ENCODE results near the gene EME1.
A peak's percentile ranks its signal among the peaks of the same experiment; 100 is the strongest.
"Not testable (repeated sequence)": the region's sequence is repeated elsewhere in the genome, so short reads cannot be mapped to it uniquely, and the experiment has no call there.

EME1 gene

DNA sequence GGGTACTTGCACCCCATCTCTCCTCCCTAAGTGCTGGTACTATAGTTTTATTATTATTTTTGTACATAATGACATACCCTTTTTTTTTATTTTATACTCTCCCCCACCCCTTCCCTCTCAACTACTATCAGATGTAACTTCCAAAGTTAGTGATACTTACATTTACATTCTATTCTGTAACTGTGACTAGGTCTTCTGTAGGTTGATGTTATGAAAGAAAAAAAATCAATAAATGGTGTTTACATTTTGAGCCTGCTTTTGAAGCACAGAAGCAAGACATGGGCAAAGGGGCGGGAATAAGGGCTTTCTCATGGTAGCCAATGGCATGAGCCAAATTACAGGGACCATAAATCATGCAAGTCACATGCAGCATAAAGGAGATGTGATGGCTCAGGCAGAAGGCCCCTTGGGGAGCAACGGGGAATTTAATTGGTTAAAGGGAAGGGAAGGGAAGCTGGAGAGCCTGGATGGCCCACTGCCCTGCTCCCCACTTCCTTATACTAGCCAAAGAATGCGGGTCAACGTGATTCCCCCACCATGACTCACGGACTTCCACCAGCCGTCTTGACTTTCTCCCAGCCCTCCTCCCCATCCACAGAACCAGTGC is 50.6 kb downstream of the EME1 start:
- no peak for DNase-seq (ENCODE audit: low read depth in 1 of 2, low spot score in 1 of 2)

DNA sequence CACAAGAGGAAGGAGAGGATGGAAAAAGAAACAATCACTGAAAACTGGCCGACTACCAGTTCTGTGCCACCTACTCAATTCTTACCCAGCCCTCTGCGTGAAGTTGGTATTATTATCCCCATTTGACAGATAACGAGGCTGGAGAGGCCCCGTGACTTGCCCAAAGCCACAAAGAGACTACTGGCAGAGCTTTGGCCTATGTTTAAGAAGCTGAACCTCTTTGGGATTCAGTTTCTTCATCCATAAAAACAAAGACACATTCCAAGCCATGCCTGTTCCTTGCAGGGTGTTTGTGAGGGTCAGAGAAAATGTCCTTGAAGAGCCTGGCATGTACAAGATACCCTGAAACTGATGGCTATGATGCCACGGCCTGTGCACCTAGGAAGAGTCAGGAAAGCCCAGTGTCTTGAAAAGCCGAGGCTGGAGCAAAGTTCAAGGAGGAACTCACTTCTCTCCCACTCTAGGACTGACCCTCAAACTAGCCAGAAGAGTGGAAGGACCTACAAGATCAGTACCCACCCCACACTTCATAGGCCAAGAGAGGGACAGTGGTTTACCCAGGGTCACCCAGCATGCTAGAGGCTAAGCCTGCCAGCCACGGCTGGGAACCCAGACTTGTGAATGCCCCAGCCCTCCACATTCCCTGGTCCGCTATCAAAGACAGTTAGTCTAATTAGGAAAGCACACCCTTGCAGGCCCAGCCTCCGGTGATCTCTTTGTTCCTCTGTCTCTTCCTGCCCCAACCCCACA is 51.4 kb downstream of the EME1 start:
- no peak for DNase-seq (ENCODE audit: low read depth in 1 of 2, low spot score in 1 of 2)

DNA sequence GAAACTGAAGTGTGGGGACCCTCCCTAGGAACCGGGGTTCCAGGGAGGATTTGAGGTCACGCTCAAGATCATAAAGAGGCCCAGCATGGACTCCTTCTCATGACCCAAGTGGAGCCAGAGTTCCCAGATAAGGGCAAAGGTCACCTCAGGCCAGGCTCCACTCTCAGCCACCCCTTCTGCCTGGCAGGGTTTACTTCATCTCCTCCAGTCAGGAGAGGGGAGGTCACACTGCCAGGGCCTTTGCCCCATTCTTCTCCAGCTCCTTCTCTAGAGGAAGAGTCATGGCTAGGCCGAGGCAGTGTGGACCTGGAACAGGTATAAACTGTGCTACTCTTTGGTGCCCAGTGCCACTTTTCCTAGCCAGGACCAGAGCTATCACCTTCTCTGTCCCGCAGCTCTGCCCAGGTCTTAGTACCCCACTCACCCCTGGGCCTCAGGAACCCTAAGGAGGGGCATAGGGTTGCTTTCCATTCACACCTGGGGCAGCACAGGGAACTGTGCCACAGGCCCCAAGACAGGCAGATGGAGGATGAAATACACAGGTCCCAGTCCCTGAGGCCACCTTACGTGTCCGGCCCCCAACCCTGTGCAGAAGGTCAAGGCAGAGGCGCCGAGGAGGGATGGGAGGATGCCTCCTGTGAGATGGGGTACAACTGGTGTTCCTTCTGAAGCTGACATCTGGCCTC is 52.1 kb downstream of the EME1 start:
- no peak for DNase-seq (ENCODE audit: low read depth in 1 of 2, low spot score in 1 of 2)

DNA sequence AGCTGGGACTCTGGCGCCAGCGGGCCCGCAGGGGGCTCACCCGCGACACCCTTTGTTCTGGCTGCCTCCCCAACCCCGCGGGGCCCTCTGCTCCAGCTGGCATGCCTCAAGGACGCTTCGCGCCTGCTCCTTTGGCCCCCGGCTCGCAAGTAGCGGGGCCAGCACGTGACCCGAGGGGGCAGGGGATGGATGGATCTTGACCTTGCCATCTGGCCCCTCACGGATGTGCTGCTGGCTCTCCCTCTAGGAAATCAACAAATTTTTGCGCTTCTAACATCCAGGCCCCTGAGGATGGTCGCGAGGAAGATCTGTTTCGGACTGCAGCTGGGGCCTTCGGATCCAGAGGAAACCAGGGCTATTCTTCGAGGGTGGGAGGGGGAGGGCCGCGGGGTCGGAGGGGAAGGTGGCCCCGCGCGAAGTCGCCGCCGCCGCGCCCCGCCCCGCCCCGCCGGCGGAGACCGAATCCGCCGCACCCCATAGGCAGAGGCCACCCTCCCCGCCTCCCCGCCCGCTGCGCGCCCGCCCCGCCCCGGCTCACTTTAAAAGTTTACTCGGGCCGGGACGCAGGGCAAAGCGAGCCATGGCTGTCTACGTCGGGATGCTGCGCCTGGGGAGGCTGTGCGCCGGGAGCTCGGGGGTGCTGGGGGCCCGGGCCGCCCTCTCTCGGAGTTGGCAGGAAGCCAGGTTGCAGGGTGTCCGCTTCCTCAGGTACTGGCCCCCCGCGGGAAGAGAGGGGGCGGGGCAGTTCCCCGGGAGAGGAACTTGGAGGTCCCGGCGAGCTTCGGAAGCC is 52.8 kb downstream of the EME1 start, which contains the start of gene ACSF2:
TSS of gene ACSF2 (plus strand) at position 537 of the 790 bp plus-strand sequence. CDS start at position 581, 44 bp downstream.
- peak; percentile 45 to 55 for DNase-seq (ENCODE audit: low read depth in 1 of 2, low spot score in 1 of 2)

DNA sequence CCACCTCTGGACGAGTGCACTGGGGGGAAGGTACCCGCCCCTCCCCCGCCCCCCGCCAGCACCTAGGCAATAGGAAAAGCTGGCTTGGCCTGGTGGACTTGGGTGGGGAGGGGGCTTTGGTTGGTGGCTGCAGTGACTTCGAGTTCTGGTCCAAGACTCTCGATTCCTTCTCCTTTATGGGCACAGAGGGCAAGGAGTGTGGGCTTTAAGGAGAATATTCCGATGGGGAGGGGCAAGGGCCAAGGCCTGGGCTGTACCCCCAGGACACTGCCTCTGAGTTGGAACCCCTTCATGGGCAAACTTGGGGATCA is 53.4 kb downstream of the EME1 start:
- no peak for DNase-seq (ENCODE audit: low read depth in 1 of 2, low spot score in 1 of 2)

DNA sequence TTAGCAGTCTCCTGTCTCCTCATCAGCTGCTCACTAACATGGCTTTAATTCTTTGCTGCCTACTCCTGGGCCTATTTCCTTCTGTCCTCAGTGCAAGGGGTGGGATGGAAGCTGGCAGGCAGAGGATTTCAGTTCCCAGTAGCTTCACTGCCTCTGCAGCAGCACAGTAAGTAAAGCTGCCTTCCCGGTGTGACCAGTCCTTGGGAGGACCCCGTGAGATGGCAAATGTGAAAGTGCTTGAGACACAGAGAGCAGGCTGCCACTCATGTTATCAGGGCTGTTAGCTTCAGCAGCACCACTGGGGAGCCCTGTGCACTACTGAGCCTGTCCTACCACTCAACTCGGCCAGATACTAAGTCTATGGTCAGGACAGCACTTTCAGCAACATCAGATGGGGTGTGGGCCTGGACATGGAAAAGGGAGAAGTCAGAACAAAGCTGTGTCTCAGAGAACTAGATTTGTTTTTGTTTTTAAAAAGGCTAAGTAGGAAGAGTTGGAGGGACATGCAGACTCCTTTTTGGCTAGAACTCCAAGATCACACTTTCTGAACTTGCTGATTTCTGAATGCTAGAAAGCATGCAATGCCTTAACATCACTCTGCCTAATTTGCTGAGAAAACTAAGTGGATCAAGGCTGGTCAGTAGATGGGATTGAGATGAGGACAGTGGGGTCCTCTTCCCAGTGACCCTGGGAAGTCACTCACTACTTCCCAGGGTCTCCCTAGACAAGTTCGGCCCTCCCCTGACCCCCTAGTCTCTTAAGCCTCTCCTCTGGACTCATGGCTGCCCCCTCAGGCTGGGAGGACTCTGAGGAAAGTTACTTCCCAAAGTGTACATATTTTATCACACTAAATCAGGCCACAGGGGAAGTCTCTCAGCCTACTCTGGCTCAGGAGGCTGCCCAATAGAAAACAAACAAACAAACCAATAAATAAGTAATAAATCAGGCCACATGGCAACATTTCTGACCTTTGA is 54.1 kb downstream of the EME1 start:
- DNase-seq (ENCODE audit: low read depth in 1 of 2, low spot score in 1 of 2): no peak

DNA sequence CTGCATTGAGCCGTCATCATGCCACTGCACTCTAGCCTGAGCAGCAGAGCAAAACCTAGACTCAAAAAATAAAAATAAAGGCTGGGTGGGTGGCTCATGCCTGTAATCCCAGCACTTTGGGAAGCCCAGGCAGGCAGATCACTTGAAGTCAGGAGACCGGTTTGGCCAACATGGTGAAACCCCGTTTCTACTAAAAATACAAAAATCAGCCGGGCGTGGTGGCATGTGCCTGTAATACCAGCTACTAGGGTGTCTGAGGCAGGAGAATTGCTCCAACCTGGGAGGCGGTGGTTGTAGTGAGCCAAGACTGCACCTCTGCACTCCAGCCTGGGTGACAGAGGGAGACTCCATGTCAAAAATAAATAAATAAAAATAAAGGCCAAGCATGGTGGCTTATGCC is 55.1 kb downstream of the EME1 start:
- DNase-seq (ENCODE audit: low read depth in 1 of 2, low spot score in 1 of 2): not testable (repeated sequence)

DNA sequence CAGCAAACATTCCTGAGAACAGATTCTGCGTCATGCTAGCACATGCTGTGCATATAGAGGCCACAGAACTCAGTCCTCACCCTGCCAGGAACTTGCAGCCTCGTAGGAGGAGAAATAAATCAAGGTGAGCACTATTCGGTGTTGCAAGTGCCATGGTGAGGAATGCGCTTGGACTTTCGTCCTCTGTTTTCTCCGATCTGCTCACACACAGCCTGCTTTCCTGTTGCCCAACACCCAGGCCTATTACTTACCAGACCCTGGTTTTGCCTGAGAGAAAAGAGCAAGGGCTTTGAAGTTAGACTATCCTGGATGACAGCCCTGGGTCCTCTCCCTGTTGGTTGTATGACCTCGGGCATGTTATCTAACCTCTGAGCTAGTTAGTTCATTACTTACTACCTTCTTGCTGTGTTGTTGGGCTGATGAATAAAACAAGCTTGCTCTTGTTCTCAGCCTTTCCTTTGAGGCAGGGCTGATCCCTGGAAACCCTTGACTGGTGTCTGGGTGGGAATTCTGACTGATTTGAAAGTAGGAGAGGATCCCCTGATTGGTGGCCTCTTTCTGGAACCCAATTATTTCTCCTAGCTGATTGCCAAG is 55.9 kb downstream of the EME1 start:
- DNase-seq (ENCODE audit: low read depth in 1 of 2, low spot score in 1 of 2): no peak

DNA sequence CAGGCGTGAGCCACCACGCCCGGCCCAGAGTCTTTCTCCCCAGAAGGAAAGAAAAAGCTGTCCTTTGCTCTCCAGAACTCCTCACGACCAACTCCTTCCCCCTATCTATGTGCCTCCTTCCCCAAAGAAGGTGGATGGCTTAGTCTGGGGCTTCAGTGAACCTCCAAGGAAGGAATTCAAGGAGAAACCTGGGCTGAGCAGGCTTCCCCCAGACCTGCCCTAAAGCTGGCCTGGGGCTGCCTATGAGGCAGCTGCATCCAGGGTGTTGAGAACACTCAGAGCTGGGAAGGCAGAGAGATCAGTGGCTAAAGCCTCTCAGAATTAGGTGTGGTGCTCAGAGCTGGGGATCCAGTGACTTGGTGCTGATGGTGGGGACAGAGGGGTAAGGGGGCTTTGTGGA is 56.8 kb downstream of the EME1 start:
- no peak for DNase-seq (ENCODE audit: low read depth in 1 of 2, low spot score in 1 of 2)

All from activated T-helper 1 cell treated with anti-CD3 and anti-CD28 coated beads, Interleukin-2, amount 50 U/mL, for 16 hours (primary cell).